ENCODE measurements around the gene LCAT.

LCAT gene

DNA sequence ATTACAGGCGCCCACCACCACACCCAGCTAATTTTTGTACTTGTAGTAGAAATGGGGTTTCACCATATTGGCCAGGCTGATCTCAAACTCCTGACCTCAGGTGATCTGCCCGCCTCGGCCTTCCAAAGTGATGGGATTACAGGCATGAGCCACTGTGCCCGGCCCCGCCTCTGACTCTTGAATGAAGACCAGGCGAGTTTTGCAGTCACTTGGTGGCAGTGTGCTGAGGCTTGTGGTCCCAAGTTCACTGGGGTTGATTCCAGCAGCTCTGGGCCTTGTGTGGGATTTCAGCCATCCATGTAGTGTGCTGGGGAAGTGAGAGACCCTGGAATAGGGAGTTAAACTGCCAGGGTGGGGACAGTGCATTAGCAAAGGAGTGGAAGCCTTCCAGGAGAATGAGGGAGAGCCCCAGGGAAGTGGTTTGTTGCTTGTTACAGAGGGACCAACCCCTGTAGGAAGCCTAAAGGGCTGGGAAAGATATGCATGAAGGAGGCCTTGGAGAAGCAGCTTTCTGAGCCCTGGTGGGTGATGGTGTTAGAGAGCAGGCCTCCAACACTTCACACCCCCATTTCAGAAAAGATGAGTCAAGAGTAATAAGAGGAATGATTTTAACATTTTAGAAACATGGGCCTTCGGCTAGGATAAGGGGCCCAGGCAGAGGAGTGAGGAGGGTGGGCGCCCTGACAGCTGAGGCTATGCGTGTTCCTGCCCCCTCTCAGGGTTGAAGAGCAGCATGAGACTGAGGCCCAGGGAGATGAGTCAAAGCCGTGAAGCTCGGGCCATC is 36.3 kb downstream of the LCAT start:
- no peak for TF ChIP-seq L3MBTL2 (conservative IDR thresholded peaks at IDR 0.05)
- no peak for TF ChIP-seq LEF1 (IDR thresholded peaks at IDR 0.05; ENCODE audit: borderline replicate concordance)
- CTCF ChIA-PET = interaction anchor here (1.1 to 1.2 kb wide), 2 partner anchors 24 to 34 kb away, joined by 3 to 6 read pairs; no protein-coding TSS in a partner anchor

DNA sequence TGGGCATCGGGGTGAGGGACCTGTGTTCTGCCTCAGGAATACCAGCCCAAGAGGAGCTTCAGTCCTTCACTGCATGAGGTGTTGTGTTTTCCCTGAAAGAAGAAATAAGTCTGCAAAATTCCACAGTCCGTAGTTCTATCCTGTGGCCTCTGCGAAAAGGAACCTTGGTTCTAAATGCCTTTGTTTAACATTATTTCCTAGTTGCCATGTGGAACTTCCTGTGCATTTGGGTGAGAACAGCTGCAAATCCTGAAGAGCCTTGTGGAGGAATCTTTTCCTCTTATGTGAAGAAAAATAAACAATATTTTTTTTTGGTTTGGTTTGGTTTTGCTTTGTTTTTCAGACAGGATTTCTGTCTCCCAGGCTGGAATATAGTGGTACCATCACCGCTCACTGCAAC is 41.1 kb downstream of the LCAT start:
- ChIA-PET CTCF (no interaction called here), POLR2A (no interaction called here)
- DNase-seq (ENCODE audit: extremely low spot score) = no peak
- TF ChIP-seq NFRKB (IDR thresholded peaks at IDR 0.05) (no peak), FOXA1 (IDR thresholded peaks at IDR 0.05) (no peak), LEF1 (IDR thresholded peaks at IDR 0.05; ENCODE audit: borderline replicate concordance) (no peak), ZNF384 (IDR thresholded peaks at IDR 0.05) (no peak), HDGF (IDR thresholded peaks at IDR 0.05; ENCODE audit: borderline replicate concordance) (no peak)

More for the DNA sequence above, 36.3 kb downstream of the LCAT start:
- DNase-seq (ENCODE audit: extremely low spot score) = no peak
- POLR2A ChIA-PET = interaction anchor here (0.8 kb wide), 1 partner anchor 14 kb away, joined by 3 read pairs; the partner anchor contains the start of gene PSKH1

GRCh38 chr16:67901734-67902133 is 42.2 kb downstream of the LCAT start:
- TF ChIP-seq HDGF (IDR thresholded peaks at IDR 0.05; ENCODE audit: borderline replicate concordance) (no peak), SUZ12 (IDR thresholded peaks at IDR 0.05) (no peak), FOXA1 (IDR thresholded peaks at IDR 0.05) (no peak), ARNT (IDR thresholded peaks at IDR 0.05) (no peak), CTBP1 (IDR thresholded peaks at IDR 0.05; ENCODE audit: borderline replicate concordance) (no peak), FOXM1 (IDR thresholded peaks at IDR 0.05; ENCODE audit: borderline replicate concordance) (no peak), NFRKB (IDR thresholded peaks at IDR 0.05) (no peak), SP1 (IDR thresholded peaks at IDR 0.05) (no peak), FOXK2 (IDR thresholded peaks at IDR 0.05) (no peak), L3MBTL2 (conservative IDR thresholded peaks at IDR 0.05) (no peak)
- TF ChIP-seq, protein P1, sequence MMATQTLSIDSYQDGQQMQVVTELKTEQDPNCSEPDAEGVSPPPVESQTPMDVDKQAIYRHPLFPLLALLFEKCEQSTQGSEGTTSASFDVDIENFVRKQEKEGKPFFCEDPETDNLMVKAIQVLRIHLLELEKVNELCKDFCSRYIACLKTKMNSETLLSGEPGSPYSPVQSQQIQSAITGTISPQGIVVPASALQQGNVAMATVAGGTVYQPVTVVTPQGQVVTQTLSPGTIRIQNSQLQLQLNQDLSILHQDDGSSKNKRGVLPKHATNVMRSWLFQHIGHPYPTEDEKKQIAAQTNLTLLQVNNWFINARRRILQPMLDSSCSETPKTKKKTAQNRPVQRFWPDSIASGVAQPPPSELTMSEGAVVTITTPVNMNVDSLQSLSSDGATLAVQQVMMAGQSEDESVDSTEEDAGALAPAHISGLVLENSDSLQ (IDR thresholded peaks at IDR 0.05) = no peak
- ChIA-PET POLR2A (no interaction called here), CTCF (no interaction called here)
- DNase-seq (ENCODE audit: extremely low spot score) = no peak

GRCh38 chr16:67897231-67897630 is 46.7 kb downstream of the LCAT start:
- ChIA-PET POLR2A (interaction anchor here (0.8 to 1.0 kb wide), 2 partner anchors 11 to 13 kb away, joined by 3 to 4 read pairs; partner anchors contain the start of gene NRN1L), CTCF (interaction anchor here (1.2 kb wide), 1 partner anchor 14 kb away, joined by 5 read pairs; no protein-coding TSS in a partner anchor)
- TF ChIP-seq FOXA1 (IDR thresholded peaks at IDR 0.05) (no peak), CTBP1 (IDR thresholded peaks at IDR 0.05; ENCODE audit: borderline replicate concordance) (no peak), FOXM1 (IDR thresholded peaks at IDR 0.05; ENCODE audit: borderline replicate concordance) (no peak), LEF1 (IDR thresholded peaks at IDR 0.05; ENCODE audit: borderline replicate concordance) (no peak), BHLHE40 (IDR thresholded peaks at IDR 0.05; ENCODE audit: borderline replicate concordance) (no peak), TARDBP (IDR thresholded peaks at IDR 0.05) (no peak), HDGF (IDR thresholded peaks at IDR 0.05; ENCODE audit: borderline replicate concordance) (no peak), SP1 (IDR thresholded peaks at IDR 0.05) (no peak)
- TF ChIP-seq, protein P1 (IDR thresholded peaks at IDR 0.05) = no peak
- DNase-seq (ENCODE audit: extremely low spot score) = no peak

GRCh38 chr16:67893743-67894399 is 50.0 kb downstream of the LCAT start:
- no peak for DNase-seq (ENCODE audit: extremely low spot score)
- POLR2A ChIA-PET = interaction anchor here (0.9 to 1.4 kb wide), 4 partner anchors 12 to 48 kb away, joined by 3 to 5 read pairs (median 4); partner anchors contain the start of gene NUTF2
- CTCF ChIA-PET = no interaction called here
- TF ChIP-seq SUZ12 (IDR thresholded peaks at IDR 0.05) (no peak), TARDBP (IDR thresholded peaks at IDR 0.05) (no peak), SP1 (IDR thresholded peaks at IDR 0.05) (no peak), NFRKB (IDR thresholded peaks at IDR 0.05) (no peak), HDGF (IDR thresholded peaks at IDR 0.05; ENCODE audit: borderline replicate concordance) (no peak), ARNT (IDR thresholded peaks at IDR 0.05) (no peak), FOXK2 (IDR thresholded peaks at IDR 0.05) (no peak), FOXA1 (IDR thresholded peaks at IDR 0.05) (no peak), ELF4 (IDR thresholded peaks at IDR 0.05) (no peak), CTBP1 (IDR thresholded peaks at IDR 0.05; ENCODE audit: borderline replicate concordance) (no peak)

DNA sequence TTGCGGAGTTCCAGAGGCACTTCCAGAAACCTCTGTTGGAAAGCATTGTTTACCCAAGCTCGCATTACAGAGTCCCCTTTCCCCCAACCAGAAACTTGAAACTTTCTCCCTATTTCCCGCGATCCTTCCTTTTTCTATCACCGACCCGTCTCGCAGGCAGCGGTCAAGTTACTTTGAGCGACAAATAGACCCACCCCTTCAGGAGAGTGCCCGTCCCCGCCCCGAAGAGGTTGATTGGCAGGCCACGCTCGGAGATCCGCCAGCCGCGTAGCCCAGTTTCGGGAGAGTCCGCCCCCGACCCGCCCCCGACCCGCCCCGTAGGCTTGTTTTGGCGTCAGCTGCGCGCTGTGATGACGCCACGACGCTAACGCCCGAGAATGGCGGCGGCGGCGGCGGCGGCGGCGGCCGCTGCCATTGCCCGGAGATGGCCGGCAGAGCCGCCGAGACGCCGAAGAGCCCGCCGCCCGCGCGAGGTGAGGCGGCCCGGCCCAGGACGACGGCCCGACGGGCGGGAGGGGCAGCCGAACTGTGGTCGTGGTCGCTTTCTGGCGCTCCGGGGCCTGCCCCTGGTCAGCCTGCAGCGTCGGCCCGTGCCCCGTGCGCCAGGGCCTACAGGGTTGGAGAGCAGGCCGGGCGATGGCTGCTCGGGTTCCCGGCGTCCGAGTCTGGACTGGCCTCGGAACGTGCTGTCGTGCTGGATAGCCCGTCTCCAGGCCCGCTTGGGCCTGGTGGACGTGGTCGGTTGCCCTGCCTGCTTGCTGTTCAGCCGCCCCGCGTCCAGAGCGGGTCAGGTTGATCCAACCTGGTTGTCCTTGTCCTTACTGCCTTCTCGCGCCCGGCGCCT is 50.8 kb downstream of the LCAT start, which contains the start of gene PSKH1:
Gene PSKH1, plus strand, starts transcription at position 356 of the 844 bp plus-strand sequence. CDS start 15,496 bp downstream, outside the sequence.
- ChIA-PET CTCF (no interaction called here), POLR2A (interaction anchor here (0.8 to 1.6 kb wide), 9 partner anchors 9 to 360 kb away, joined by 3 to 6 read pairs (median 4); no protein-coding TSS in a partner anchor)
- no peak; the same call in 1 of the 2 replicates for TF ChIP-seq LEF1 (IDR thresholded peaks at IDR 0.05; ENCODE audit: borderline replicate concordance)
- TF ChIP-seq, protein P1 (IDR thresholded peaks at IDR 0.05) = peak; percentile 99

More for the DNA sequence above, 50.8 kb downstream of the LCAT start, which contains the start of gene PSKH1:
- peak; percentile 99 for DNase-seq (ENCODE audit: extremely low spot score)
